GM21423 (cell line): ENCODE data around the gene DDX10.
A peak's percentile ranks its signal among the peaks of the same experiment; 100 is the strongest.
"Not testable (repeated sequence)": the region's sequence is repeated elsewhere in the genome, so short reads cannot be mapped to it uniquely, and the experiment has no call there.

Source experiments
- ATAC-seq: cut with Tn5 transposase; IDR thresholded peaks from one replicate; pipeline ENCODE4 v1.9.1; 2021; ENCODE audit warnings: mild to moderate bottlenecking, moderate library complexity; ENCODE audit not compliant: unreplicated experiment

Gene DDX10

DNA sequence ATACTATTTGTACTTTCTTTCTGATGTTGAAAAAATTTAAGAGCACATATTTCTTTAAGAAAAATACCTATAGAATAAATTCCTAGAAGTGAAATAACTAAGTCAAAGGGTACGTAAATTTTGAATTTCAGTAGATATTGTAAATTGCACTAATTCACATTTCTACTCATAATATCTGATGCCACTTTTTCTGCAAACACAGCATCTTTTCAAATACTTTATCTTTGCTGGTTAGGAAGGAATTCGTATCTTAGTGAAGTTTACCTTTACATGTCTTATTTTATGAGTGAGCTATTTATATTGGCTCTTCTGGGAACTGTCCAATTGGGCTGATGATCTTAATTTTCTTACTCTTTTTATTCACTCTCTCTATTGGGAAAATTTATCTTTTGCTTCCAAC is 148.2 kb downstream of the DDX10 start:
- ATAC-seq, result no peak

DNA sequence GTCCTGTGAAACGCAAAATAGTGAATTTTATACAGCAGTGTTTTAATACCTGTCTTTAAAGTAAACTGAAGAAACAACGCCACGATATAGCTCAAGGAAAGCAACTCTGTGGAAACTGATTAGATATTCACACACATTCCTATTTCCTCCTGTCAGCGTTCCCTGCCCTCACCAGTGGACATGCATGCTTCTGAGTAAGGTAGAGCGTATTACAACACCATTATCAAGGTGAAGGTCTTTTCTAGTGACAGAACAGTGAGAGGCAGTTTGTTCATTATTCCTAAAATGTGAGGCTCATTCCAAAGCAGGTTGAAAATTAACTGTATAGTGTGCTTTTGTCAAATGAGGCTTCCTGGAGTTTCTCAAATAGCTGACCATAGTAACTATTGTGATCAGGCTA is 153.1 kb downstream of the DDX10 start:
- no peak for ATAC-seq

DNA sequence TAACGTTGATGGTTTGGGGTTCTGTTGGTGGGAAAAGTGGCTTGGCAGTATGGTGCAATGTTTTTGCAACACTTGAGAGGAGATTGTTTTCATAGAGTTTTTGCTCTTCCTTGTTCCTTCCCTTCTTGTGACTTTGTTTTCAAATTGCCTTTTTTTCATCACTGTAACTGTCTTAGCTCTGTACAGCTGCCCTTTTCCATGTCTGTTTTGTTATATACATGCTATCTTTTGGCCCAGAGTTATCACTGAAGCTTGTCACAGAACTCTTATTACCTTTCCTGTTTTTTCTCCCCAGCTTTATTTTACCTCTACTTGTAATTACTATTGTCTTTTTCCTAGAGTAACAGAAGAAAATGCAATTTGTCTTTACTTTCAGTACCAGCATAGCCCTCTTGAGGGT is 154.1 kb downstream of the DDX10 start:
- no peak for ATAC-seq

DNA sequence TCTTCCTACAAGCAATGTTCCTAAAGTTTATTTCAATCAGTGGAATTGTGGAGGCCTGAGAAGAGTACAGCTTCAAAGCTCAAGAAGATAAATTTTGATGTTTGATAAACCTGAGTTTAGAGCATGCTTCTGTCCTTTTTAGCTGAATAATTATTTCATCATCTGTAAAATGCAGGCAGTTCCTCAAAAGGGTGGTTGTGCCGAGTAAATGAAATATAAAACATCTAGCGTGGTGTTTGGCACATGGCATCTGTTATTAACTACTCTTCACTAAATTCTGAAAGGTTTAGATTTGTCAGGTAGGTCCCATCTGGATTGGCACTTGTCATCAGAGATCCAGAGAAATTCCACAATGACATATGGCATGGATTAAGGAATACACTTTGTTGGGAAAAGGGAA is 155.1 kb downstream of the DDX10 start:
- no peak for ATAC-seq

DNA sequence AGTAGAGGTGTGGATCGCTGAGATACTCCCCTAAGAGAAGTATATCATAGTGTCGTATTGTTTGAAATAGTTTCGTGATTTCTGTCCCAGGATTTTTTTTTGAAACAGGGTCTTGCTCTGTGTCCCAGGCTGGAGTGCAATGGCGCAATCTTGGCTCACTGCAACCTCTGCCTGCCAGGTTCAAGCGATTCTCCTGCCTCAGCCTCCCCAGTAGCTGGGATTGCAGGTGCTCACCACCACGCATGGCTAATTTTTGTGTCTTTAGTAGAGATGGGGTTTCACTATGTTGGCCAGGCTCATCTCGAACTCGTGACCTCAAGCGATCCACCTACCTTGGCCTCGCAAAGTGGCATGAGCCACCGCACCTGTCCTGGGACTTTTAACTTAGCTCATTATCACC is 159.1 kb downstream of the DDX10 start:
- not testable (repeated sequence) for ATAC-seq

DNA sequence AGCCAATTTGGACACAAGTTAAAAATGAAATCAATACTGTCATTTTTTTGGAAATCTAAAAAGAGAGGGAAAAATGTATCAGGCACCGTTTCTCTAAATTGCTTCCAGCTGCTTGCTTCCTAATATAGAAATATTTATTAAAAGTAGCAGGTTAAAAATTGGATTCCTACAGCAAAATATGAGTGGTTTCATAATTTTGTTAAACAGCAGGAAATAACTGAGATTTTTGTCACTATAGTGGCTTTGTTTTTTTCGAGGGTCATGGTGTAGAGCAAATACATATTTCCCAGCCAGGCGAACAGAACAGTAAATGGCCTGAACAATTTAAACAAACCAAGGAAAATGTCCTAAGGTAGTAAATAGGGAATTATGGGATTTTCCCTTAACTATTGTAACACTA is 159.7 kb downstream of the DDX10 start:
- ATAC-seq, result no peak

DNA sequence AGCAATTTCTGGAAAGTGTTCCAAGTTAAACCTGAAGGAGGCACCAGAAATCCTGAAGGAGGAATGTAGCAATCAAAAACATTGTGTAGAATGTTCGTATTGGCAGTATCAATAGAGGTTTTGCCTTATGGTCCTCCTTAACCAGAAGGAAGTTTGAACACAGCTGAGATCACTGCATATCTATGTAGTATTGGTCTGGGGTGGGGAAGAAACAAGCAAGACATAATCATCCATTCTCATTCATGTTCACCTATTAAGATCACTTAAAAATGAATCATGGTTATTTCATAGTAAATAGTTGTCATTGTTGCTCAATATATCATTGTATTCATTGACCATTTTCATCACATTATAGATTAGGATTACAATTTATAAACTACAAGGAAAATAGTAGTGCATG is 160.5 kb downstream of the DDX10 start:
- no peak for ATAC-seq

DNA sequence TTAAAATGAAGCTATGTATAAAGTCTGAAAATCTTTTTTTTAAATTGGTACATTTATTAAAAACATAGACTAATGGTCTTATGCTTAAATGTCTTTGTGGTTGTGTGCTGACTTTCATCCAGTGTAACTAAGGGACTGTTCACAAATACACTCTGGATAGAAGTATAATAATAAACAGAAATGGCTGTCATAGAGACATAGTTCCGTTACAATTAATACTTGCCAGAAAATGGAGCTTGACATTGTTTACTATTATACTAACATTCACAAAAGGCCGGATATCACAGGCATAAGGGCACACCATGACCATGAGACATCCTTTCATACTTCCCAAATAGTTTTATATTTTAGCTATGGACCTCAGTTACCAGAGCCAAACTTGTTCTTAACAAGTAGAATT is 161.3 kb downstream of the DDX10 start:
- ATAC-seq, result no peak

DNA sequence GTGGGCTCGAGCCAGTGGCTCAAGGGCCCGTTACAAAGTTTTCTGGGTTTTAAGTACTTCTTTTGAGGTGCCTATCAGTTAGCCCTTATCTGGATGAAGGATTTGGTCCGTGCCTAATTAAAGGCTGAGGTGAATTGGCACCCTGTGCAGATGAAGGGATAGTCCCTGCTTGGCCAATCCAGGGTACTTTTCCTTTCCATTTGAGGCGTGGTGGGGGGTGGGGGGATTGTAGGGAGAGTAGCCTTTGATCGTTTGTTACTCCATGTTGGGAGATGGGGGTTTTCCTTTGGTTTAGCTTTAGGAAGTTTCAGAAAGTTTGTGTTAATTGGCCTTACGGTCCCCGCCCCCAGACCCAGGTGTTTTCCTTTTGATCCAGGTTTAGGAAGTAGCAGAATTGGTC is 170.8 kb downstream of the DDX10 start:
- ATAC-seq, result no peak

DNA sequence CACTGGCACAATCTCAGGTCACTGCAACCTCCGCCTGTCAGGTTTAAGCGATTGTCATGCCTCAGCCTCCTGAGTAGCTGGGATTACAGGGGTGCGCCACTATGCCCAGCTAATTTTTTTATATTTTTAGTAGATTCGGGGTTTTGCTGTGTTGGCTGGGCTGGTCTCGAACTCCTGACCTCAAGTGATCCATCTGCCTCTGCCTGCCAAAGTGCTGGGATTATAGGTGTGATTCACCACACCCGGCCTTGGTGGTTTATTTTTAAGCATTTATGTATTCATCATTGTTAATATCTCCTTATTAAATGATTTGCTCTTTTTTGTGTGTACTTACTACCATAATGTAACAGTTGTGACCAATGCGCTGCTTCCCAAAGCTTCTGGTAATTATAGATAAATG is 171.7 kb downstream of the DDX10 start:
- ATAC-seq, result no peak

DNA sequence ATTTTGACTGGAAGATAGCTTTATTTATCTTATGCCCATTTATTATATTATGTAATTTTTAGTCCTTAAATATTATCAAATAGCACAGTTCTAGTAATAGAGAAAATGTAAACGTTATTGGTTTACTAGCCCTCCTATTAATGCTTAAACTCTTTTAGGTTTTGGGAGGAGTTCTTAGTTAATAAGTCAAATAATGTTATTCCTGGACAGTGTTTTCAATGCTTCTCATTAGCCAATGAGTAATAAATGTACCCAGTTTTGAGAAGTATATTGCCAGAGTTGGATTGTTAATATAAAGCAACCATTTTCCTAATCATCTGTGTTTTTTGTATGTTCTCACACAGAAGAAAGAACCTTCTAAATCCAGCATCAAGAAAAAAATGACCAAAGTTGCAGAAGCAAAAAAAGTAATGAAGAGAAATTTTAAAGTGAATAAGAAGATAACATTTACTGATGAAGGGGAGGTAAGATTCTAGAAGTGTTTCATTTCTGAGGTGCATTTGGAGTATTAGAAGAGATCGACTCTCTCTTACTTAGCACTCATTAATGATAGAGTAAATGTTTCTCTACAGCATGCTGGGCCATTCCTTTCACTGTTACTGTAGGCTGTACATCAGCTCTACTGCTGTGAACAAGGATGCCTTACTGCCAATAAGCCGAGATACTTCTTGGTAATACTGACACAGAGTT is 173.4 kb downstream of the DDX10 start:
- peak; percentile 36 for ATAC-seq

DNA sequence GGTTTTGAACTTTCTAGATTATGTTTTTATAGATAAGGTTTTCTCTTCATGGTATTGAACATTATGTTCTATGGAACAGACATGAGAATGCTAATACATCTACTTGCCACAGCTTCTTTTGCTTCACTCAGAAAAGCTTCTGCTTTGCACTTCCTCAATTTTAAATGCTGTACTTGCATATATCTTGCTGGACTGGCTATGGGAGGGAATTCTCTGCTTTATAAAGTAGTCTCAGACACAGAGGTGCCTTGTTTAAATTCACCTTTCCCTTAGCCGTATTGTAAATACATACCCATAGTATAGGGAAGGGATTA is 173.9 kb downstream of the DDX10 start:
- peak; percentile 36 for ATAC-seq

DNA sequence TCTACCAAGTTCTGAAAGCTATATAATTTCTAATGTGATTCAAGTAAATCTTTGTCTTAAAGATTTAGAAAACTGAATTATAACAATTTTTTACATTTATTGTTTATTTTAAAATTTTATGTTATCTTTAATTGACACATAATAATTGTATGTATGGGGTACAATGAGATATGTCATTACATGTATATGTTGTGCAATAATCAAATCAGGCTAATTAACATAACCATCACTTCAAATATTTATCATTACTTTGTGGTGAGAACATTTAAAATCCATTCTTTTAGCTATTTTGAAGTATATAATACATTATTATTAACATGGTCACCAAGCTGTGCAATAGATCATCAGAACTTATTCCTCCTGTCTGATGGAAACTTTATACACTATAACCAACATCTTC is 181.1 kb downstream of the DDX10 start:
- ATAC-seq, result no peak

DNA sequence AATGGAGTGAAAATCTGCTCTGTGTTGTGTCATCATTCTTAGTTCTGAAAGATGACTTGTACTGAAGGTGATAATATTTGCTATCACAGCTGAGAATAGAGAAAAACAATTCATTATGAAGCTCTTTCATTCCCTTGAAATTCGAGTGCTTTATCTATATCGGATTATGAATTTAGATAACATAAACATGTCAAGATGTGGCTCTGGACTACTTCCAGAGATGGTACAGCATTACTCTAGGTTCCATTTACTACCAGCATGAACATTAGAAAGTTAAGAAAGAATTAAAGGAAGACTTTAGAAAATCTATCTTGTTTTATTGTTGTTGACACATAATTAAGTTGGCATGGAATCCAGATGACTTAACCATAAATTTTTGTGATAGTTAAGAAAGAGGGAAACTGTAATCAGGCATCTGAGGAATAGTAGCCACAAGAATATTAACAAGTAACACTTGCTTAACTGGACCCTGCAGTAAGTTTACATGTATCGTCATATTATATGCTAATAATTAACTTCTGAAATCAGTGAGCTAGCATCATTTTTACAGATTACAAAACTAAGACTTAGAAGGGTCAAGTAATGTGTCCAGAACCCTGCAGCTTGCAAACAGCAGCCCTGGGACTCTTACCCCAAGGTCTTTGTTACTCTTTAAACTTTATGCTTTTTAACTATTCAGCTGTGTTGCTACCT is 182.6 kb downstream of the DDX10 start:
- ATAC-seq, result no peak

DNA sequence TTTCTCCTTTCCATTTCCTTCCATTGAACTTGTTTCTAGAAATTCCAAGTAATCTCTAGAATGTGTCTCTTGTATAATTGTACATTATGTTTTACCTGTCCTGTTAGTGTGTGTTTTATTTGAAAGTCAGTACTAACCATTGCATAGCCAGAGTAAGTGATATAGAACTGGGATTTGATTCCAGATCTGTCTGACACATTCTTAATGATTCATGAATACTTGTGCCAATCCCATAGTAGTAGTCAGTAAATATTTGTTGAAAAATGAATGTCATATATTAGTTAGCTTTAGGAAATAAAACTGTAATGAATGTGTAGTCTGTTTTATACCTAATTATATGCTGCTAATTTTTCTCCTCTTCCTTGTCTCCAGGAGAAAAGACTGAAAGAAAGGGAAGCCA is 186.9 kb downstream of the DDX10 start:
- ATAC-seq, result no peak

DNA sequence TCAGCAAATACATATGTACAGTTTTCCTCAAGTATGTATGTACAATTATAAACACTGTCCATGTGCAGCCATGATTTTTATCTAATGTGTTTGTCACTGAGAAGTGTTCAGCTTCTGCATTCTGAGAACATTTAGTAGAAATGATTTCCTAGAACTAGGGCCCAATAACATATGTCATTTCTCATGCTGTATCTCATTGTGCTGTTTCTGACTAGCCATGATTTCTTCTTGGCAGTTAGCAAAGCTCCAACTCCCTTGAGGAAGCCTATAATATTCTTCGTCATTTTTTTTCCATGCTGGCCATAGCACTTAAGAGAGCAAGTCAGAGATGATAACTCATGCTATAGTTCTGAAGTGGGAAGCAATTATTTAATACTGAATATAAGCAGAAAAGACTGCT is 187.8 kb downstream of the DDX10 start:
- ATAC-seq, result no peak

DNA sequence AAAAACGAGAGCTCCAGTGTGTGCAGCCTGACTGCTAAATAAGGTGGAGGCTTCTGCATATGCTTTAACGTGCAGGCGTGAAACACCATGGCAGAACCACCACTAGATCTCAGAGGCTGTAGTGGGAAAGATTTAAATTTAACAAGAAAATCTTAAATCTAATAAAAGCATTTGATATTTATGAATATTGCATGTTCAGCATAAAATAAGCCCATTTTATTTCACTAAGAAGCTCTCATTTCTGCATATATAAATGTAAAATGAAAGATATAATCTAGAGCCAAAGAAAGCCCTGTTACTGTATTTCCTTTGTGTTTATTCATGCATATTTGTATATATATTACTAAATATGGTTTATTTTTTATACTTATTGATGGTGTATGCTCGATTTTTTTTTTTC is 188.3 kb downstream of the DDX10 start:
- no peak for ATAC-seq

DNA sequence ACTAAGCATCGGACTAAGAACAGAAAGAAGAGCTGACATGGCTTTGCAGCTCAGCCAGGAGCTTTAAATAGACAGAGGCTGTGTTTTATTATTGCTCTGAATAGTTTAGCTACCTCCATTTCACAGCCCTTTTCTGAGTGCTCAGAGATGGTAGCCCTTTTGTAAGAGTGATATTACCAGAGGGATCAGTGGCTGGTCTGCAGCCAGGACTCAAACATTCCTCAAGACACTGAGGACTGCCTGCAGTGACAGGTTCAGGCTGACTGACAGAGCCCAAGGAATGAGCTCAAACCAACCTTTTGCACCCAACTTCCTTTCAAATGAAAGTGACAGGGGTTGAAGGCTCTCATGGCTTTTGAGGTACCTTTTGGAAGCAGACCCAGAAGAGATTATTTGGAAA is 189.0 kb downstream of the DDX10 start:
- ATAC-seq, result peak; percentile 45

DNA sequence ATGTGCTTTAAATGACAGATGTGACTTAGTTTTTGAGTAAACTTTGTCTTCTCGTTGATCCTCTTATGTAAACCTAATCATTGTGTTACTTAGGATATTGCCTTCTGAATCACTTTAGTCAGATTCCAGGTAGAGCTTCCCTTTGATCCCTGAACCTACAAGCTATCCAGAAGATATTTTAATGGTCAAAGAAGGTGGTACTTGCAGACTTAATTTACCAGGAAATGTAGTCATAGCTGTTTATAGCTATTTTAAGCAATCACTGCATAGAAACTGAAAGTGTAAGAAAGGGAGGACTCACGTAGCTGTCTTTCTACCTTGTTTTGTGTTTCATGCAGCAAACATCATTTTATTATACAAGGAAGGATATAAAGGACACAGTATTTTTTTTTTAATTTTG is 189.5 kb downstream of the DDX10 start:
- peak; percentile 89 for ATAC-seq

DNA sequence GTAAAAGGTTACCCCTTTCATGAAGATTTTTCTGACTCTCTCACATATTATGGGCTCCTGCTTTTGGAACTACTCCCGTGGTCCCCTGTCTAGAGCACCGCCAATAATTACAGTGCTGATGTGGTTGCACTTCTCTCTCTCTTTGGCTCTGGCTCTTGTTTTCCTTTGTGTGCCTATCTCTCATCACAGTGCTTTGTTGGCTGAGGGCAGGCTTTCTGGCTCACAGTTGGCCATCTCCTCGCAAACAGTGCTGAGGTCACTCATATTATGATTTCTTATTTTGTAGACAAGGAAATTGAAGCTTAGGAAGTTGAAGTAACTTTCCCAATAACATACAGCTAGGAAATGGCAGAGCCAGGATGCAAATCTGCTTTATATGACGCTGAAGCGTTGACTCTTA is 192.5 kb downstream of the DDX10 start:
- ATAC-seq, result no peak

DNA sequence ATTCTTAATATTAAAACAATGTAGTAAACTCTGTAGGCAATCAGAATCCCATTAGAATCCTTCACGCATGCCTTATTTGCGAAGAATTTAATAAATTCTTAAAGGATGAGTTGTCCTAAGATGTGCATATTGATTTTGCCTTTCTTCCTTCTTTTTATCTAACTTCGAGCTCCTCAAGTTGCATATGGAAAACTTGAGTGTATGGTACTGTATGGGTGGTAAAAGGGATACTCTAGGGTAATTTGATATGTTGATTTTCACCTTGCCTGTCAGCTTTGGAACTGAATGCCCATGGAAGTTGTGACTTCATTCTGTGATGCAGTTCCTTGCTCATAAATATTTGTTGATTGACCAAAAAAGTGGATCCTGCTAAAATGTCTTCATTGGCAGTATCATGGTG is 193.8 kb downstream of the DDX10 start:
- no peak for ATAC-seq

DNA sequence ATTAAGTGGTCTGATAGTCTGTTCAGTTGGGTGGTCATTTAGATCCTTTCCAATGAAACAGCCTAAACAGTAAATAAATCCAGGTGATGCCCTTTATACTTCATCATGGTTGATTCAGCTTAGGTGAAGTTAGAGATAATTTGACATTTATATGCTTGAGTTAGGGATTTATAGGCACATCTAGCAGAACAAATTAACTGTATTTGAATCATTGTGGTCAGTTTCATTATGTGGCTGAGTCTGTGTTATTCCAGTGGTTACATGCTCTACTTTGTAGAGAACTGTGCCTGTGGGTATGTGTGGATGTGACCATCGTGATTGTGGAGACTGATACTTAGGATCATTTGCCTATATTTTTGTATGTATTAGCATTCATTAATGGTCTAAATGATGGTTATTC is 194.6 kb downstream of the DDX10 start:
- ATAC-seq, result no peak

DNA sequence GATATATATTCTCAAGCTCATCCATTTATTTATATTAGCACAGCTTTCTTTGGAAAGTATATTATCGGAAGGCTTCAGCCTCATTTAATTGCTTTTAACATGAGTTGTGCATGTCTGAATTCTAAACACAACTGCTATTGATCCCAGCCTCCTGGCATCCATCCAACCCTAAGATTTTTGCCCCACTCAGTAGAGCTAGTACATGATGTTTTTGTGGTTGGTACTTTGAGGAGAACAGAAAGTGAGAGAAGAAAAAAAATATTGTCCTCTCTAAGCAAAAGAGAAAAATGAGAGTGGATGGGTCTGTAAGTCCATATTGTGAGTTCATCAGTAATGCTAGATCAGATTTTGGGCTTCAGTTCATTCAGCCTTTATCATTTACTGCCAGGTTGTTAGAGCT is 198.7 kb downstream of the DDX10 start:
- no peak for ATAC-seq
